Measurements from ENCODE around the gene DSCAM. TPM values are rescaled to one million over a fixed set of nuclear protein-coding genes. Genes with fewer than 3 reads are reported as not detected.

Gene DSCAM
- total RNA-seq, 2 experiments from 2014 or later: not detected

DNA sequence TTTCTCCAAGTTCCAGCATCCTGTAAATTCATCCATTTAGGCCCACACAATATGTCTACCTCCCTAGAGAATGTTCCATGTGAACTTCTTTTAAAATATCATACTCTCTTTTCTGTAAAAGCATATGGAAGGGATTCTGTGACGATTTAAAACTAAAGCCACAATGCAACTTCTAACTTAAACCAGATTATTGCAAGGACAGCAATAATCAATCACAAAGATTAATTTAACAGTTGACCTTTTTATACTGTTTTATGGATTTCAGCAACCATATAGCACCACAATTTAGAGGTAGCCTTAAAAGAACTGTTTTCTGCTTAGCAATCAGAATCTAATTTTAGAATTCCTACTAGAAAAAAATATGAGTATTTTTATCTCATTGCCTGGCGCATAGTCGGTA is 58.3 kb downstream of the DSCAM start:
- H3K27ac ChIP-seq (ENCODE audit: low read depth in 1 of 2, low read length in 2 of 2): no peak overlapping the region
- intact Hi-C loops (cut with DNase I, micrococcal nuclease): loop anchor here in 1 of 2 experiments (10.0 kb wide), 1 partner anchor 64 kb away; no protein-coding TSS in a partner anchor
- DNase-seq (no peak), ATAC-seq (ENCODE audit: poor library complexity) (no peak)
- Mint-ChIP-seq H3K27ac (no peak overlapping the region), H3K36me3 (ENCODE audit: low read depth) (no peaks in the 10 kb centered on the region), H3K4me3 (no peak overlapping the region), H3K27me3 (peaks cover 5% of the 10 kb centered on the region), H3K4me1 (ENCODE audit: low read depth) (no peaks in the 10 kb centered on the region), H3K9me3 (peaks cover 6% of the 10 kb centered on the region)
- no peaks in the 10 kb centered on the region for H3K27me3 ChIP-seq (ENCODE audit: control insufficient read depth in 1 of 2, insufficient read depth in 2 of 2, low read length in 2 of 2)
- ChIA-PET CTCF (no interaction called here), POLR2A (no interaction called here)
- TF ChIP-seq, protein P1, sequence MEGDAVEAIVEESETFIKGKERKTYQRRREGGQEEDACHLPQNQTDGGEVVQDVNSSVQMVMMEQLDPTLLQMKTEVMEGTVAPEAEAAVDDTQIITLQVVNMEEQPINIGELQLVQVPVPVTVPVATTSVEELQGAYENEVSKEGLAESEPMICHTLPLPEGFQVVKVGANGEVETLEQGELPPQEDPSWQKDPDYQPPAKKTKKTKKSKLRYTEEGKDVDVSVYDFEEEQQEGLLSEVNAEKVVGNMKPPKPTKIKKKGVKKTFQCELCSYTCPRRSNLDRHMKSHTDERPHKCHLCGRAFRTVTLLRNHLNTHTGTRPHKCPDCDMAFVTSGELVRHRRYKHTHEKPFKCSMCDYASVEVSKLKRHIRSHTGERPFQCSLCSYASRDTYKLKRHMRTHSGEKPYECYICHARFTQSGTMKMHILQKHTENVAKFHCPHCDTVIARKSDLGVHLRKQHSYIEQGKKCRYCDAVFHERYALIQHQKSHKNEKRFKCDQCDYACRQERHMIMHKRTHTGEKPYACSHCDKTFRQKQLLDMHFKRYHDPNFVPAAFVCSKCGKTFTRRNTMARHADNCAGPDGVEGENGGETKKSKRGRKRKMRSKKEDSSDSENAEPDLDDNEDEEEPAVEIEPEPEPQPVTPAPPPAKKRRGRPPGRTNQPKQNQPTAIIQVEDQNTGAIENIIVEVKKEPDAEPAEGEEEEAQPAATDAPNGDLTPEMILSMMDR (IDR thresholded peaks at IDR 0.05): no peak
- peaks cover 0 to 8% of the 10 kb centered on the region in 2 experiments for H3K9me3 ChIP-seq (ENCODE audit: control insufficient read depth in 1 of 2, insufficient read depth in 1 of 2, low read length in 2 of 2)
- H3K4me3 ChIP-seq (ENCODE audit: low read length): no peak overlapping the region
- no peaks in the 10 kb centered on the region for H3K36me3 ChIP-seq (ENCODE audit: insufficient read depth, low read length)
- H3K4me1 ChIP-seq (ENCODE audit: insufficient read depth, low read length): no peaks in the 10 kb centered on the region

DNA sequence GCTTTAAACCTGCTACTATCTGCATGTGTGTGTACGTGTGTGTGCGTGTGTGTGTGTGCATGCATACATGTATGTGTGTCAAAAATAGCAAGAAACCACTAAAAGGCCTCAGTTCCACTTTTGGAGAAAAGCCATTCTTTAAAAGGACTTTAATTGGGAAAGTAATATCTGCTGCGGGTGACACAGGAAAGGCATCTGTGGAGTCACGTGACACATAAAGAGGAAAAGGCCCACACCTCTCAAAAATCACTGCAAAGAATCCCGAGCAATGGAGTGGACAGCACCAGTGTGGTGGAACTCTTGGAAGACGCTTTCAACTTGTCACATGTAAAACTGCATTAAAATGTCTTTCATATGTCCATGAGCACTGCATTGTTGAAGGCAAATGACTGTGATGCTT is 63.6 kb downstream of the DSCAM start:
- CTCF ChIA-PET: no interaction called here
- intact Hi-C loops (cut with DNase I, micrococcal nuclease): loop anchor here in 1 of 2 experiments (10.0 kb wide), 1 partner anchor 59 kb away; no protein-coding TSS in a partner anchor

DNA sequence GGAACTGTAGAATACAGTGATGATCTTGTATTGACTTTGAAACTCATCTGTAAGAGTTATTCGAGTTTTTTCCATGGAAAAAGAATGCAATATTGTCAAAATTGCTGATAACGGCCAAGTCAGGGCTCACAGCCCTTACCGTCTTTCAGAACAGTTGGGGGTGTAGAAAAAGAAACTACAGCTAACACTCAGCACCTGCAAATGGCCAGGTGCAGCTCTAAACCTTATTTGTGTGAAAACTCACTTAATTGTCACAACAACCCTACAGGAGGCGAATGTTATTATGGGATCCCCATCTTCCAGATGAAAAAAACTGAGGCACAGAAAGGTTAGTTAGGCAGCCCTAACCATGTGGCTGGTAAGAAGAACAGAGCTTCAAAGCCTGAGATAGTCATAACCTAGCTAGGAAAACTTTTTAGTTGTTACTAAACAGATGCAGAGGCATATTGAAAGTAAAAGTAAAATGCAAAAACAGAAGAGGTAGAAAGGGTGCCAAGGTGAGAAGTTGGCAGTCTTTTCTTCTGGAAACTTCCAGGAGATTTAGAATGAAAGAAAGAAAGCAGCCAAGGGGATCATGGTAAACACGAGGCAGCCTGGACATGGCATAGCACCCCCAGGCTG is 76.4 kb downstream of the DSCAM start:
- Mint-ChIP-seq H3K9me3 (no peaks in the 10 kb centered on the region), H3K36me3 (ENCODE audit: low read depth) (no peaks in the 10 kb centered on the region), H3K27me3 (no peaks in the 10 kb centered on the region), H3K4me1 (ENCODE audit: low read depth) (no peaks in the 10 kb centered on the region), H3K4me3 (no peak overlapping the region), H3K27ac (no peak overlapping the region)
- no peak for ATAC-seq (ENCODE audit: poor library complexity)
- intact Hi-C loops (cut with DNase I, micrococcal nuclease): no loop called here
- TF ChIP-seq, protein P1 (IDR thresholded peaks at IDR 0.05): no peak
- ChIA-PET CTCF (no interaction called here), POLR2A (no interaction called here)
- DNase-seq: no peak
- no peaks in the 10 kb centered on the region for H3K27me3 ChIP-seq (ENCODE audit: control insufficient read depth in 1 of 2, insufficient read depth in 2 of 2, low read length in 2 of 2)
- no peak overlapping the region for H3K27ac ChIP-seq (ENCODE audit: low read depth in 1 of 2, low read length in 2 of 2)
- H3K36me3 ChIP-seq (ENCODE audit: insufficient read depth, low read length): no peaks in the 10 kb centered on the region
- H3K4me3 ChIP-seq (ENCODE audit: low read length): no peak overlapping the region
- peaks cover 0 to 12% of the 10 kb centered on the region in 2 experiments for H3K9me3 ChIP-seq (ENCODE audit: control insufficient read depth in 1 of 2, insufficient read depth in 1 of 2, low read length in 2 of 2)
- no peaks in the 10 kb centered on the region for H3K4me1 ChIP-seq (ENCODE audit: insufficient read depth, low read length)

More for the DNA sequence above, 63.6 kb downstream of the DSCAM start:
- Histone ChIP-seq H3K36me3 (ENCODE audit: insufficient read depth, low read length) (no peaks in the 10 kb centered on the region), H3K27ac (ENCODE audit: low read depth in 1 of 2, low read length in 2 of 2) (no peak overlapping the region), H3K9me3 (ENCODE audit: control insufficient read depth in 1 of 2, insufficient read depth in 1 of 2, low read length in 2 of 2) (peaks cover 0 to 12% of the 10 kb centered on the region in 2 experiments), H3K27me3 (ENCODE audit: control insufficient read depth in 1 of 2, insufficient read depth in 2 of 2, low read length in 2 of 2) (no peaks in the 10 kb centered on the region), H3K4me3 (ENCODE audit: low read length) (no peak overlapping the region), H3K4me1 (ENCODE audit: insufficient read depth, low read length) (no peaks in the 10 kb centered on the region)
- no peak overlapping the region for H3K27ac Mint-ChIP-seq
- DNase-seq (no peak), ATAC-seq (ENCODE audit: poor library complexity) (no peak)
- TF ChIP-seq, protein P1 (IDR thresholded peaks at IDR 0.05): no peak
- H3K4me3 Mint-ChIP-seq: no peak overlapping the region
- no peaks in the 10 kb centered on the region for H3K9me3 Mint-ChIP-seq
- POLR2A ChIA-PET: no interaction called here
- H3K27me3 Mint-ChIP-seq: no peaks in the 10 kb centered on the region
- no peaks in the 10 kb centered on the region for H3K4me1 Mint-ChIP-seq (ENCODE audit: low read depth)
- H3K36me3 Mint-ChIP-seq (ENCODE audit: low read depth): no peaks in the 10 kb centered on the region
